Thoracic aorta (tissue), 2 donors: ENCODE results near the gene TMEM266. TPM values are rescaled to one million over a fixed set of nuclear protein-coding genes. Genes with fewer than 3 reads are reported as not detected.

Experiments
- ATAC-seq: fragments of 150-250 bp; one replicate; pipeline ENCODE4 v1.8.0; 2017; ENCODE audit warnings: low read depth; ENCODE audit not compliant: insufficient number of reproducible peaks, low FRiP score
- DNase-seq: peaks from one replicate; pipeline ENCODE4 v3.0.0-alpha.2; 2020; ENCODE audit warnings: low spot score
- H3K27ac ChIP-seq, 2 donors: fragments of 200-600 bp; sonication (generic); 1 replicate in 1 of 2; 2 replicates in 1 of 2; pipeline ENCODE4 v1.5.1; 2016; ENCODE audit warnings: mild to moderate bottlenecking in 2 of 2, moderate library complexity in 2 of 2
- H3K27me3 ChIP-seq: fragments of 200-600 bp; sonication (generic); replicated peaks from 2 replicates; pipeline ENCODE4 v1.6.0; 2016; ENCODE audit warnings: mild to moderate bottlenecking; ENCODE audit not compliant: insufficient read depth
- H3K36me3 ChIP-seq: fragments of 200-600 bp; sonication (generic); one replicate; pipeline ENCODE4 v1.5.1; 2016
- H3K4me1 ChIP-seq, 2 donors: fragments of 200-600 bp; sonication (generic); 1 replicate in 1 of 2; 2 replicates in 1 of 2; pipeline versions ENCODE4 v1.5.1 to v1.6.0; 2016; ENCODE audit warnings: low read depth in 2 of 2, mild to moderate bottlenecking in 1 of 2; ENCODE audit not compliant: control insufficient read depth in 1 of 2
- H3K4me3 ChIP-seq: fragments of 200-600 bp; sonication (generic); 2 replicates; pipeline ENCODE4 v1.5.1; 2016; ENCODE audit warnings: mild to moderate bottlenecking
- H3K9me3 ChIP-seq: fragments of 200-600 bp; sonication (generic); 2 replicates; pipeline ENCODE4 v1.5.1; 2016
- total RNA-seq, 2 donors: library from RNA; depleted of rRNA; stranded (reverse); fragments of >200 nt; gene quantifications; one replicate each; pipeline versions ENCODE4 v1.1.0 to v1.2.3, GENCODE V29; 2016
- TF ChIP-seq, protein P1 (sequence below): fragments of 200-600 bp; sonication (generic); IDR thresholded peaks from one replicate; pipeline ENCODE4 v1.5.1; 2019; ENCODE audit warnings: antibody characterized with exemption

The TMEM266 gene
- total RNA-seq, 2 donors from 2014 or later, result not detected

- no peak overlapping the region for H3K4me3 ChIP-seq
- DNase-seq, result no peak
- H3K27me3 ChIP-seq, result no peaks in the 10 kb centered on the region
- no peak for ATAC-seq
- no peaks in the 10 kb centered on the region for H3K9me3 ChIP-seq
- no peak overlapping the region for H3K27ac ChIP-seq
- no peaks in the 10 kb centered on the region for H3K36me3 ChIP-seq
- H3K4me1 ChIP-seq, result no peaks in the 10 kb centered on the region
- TF ChIP-seq, protein P1, sequence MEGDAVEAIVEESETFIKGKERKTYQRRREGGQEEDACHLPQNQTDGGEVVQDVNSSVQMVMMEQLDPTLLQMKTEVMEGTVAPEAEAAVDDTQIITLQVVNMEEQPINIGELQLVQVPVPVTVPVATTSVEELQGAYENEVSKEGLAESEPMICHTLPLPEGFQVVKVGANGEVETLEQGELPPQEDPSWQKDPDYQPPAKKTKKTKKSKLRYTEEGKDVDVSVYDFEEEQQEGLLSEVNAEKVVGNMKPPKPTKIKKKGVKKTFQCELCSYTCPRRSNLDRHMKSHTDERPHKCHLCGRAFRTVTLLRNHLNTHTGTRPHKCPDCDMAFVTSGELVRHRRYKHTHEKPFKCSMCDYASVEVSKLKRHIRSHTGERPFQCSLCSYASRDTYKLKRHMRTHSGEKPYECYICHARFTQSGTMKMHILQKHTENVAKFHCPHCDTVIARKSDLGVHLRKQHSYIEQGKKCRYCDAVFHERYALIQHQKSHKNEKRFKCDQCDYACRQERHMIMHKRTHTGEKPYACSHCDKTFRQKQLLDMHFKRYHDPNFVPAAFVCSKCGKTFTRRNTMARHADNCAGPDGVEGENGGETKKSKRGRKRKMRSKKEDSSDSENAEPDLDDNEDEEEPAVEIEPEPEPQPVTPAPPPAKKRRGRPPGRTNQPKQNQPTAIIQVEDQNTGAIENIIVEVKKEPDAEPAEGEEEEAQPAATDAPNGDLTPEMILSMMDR, result no peak
Observed at GRCh38 chr15:76065793-76066192, 6.0 kb downstream of the TMEM266 start.

DNA sequence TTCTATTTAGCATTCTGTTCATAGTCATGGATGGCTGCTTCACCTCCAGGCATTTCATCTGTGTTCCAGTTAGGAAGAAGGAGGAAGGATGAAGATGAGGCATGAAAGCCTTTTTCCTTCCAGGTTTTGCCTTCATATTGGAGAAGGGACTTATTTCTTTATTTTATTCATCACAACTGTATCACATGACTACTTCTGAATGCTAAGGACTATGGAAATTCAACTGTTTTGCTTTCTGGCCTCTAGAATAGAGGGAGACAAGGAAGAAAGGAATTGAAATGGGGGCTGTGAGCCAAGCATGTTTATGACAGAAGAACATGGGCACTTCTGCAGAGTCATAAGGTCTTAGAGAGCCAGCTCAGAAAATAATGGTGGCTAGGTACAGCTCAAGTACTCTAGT, 10.4 kb downstream of the TMEM266 start:
- Histone ChIP-seq H3K27ac (no peak overlapping the region), H3K4me3 (no peak overlapping the region), H3K27me3 (no peaks in the 10 kb centered on the region), H3K9me3 (no peaks in the 10 kb centered on the region), H3K4me1 (no peaks in the 10 kb centered on the region), H3K36me3 (no peaks in the 10 kb centered on the region)
- DNase-seq (no peak), ATAC-seq (no peak)
- TF ChIP-seq, protein P1, result no peak

DNA sequence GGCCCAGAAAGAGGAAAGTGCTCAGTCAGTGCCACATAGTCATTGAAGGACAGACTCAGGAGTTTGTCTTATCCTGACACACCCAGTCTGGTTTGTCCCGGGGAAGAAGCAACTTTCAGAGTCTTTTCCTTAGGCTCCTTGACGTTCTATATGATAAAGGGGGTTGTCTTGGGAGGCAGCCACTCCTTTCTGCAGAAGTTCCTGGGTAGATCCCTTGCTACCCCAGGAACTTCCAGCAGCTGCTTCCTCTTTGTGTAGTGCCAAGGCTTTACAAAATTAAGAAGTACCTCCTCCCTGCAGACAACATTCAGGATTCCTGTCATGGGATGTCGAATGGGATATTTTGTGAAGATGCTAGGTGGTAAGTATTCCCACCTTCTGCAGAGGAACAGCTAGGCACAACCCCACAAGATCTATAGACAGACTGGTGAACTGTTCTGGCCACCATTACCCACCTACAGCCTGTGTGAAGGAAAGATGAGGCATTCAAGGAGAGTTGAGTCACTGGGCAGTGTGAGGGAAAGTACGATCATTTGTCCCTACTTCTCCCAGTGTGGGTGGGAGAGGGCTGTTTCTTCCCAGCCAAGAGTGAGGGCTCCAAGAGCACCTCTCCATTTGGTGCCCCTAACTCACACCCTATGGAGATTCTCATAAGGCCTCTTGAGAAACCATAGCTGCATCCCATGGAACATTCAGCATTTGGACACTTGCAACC, 11.3 kb downstream of the TMEM266 start:
- TF ChIP-seq, protein P1, result no peak
- no peak overlapping the region for H3K4me3 ChIP-seq
- no peak for DNase-seq
- no peak for ATAC-seq
- no peaks in the 10 kb centered on the region for H3K27me3 ChIP-seq
- no peak overlapping the region for H3K27ac ChIP-seq
- no peaks in the 10 kb centered on the region for H3K9me3 ChIP-seq
- no peaks in the 10 kb centered on the region for H3K4me1 ChIP-seq
- H3K36me3 ChIP-seq, result no peaks in the 10 kb centered on the region

GRCh38 chr15:76071806-76072205, 12.0 kb downstream of the TMEM266 start:
- TF ChIP-seq, protein P1, result no peak
- no peaks in the 10 kb centered on the region for H3K36me3 ChIP-seq
- no peaks in the 10 kb centered on the region for H3K9me3 ChIP-seq
- H3K27ac ChIP-seq, result no peak overlapping the region
- H3K27me3 ChIP-seq, result no peaks in the 10 kb centered on the region
- no peaks in the 10 kb centered on the region for H3K4me1 ChIP-seq
- H3K4me3 ChIP-seq, result no peak overlapping the region
- no peak for DNase-seq
- no peak for ATAC-seq

DNA sequence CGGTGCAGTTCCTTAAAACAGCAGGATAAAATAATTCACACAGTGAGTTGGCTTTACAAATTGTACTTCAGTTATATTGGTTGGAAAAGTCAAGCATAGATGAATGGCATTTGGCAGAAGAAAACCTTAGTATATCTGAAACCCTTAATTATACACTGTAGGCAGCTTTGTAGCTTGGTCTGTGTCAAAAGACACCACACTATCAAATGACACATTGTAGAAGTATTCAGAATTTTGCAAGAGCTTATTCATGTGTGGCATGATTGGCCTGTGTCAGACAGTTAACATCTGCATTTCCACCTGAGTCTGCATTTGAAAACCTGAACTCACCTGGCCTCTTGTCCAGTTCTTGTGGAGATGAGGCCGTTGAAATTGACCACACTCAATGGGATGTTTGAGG, 13.8 kb downstream of the TMEM266 start:
- no peaks in the 10 kb centered on the region for H3K36me3 ChIP-seq
- DNase-seq, result no peak
- H3K9me3 ChIP-seq, result no peaks in the 10 kb centered on the region
- ATAC-seq, result no peak
- no peaks in the 10 kb centered on the region for H3K4me1 ChIP-seq
- TF ChIP-seq, protein P1, result no peak
- no peak overlapping the region for H3K27ac ChIP-seq
- H3K27me3 ChIP-seq, result no peaks in the 10 kb centered on the region
- no peak overlapping the region for H3K4me3 ChIP-seq
